ENCODE measurements around the gene CDC7.
"Not testable (repeated sequence)": the region's sequence is repeated elsewhere in the genome, so short reads cannot be mapped to it uniquely, and the experiment has no call there.

The CDC7 gene

GRCh38 chr1:91510754-91511153 lies 10.1 kb downstream of the CDC7 start:
- no peak for DNase-seq (ENCODE audit: low read depth in 2 of 2)

GRCh38 chr1:91511386-91511785 lies 10.7 kb downstream of the CDC7 start:
- no peak for DNase-seq (ENCODE audit: low read depth in 2 of 2)

- DNase-seq (ENCODE audit: low read depth in 2 of 2), result no peak
These were observed 12.5 kb downstream of the CDC7 start for GRCh38 chr1:91513160-91513559.

GRCh38 chr1:91513706-91514105 lies 13.1 kb downstream of the CDC7 start:
- DNase-seq (ENCODE audit: low read depth in 2 of 2), result no peak

- no peak for DNase-seq (ENCODE audit: low read depth in 2 of 2)
These were observed 15.3 kb downstream of the CDC7 start for GRCh38 chr1:91515994-91516393.

GRCh38 chr1:91516605-91517004 lies 16.0 kb downstream of the CDC7 start:
- not testable (repeated sequence) for DNase-seq (ENCODE audit: low read depth in 2 of 2)

GRCh38 chr1:91519167-91519566 lies 18.5 kb downstream of the CDC7 start:
- not testable (repeated sequence) for DNase-seq (ENCODE audit: low read depth in 2 of 2)

GRCh38 chr1:91520942-91521507 lies 20.4 kb downstream of the CDC7 start:
- no peak for DNase-seq (ENCODE audit: low read depth in 2 of 2)

GRCh38 chr1:91523482-91523881 lies 22.8 kb downstream of the CDC7 start:
- DNase-seq (ENCODE audit: low read depth in 2 of 2), result no peak

- no peak for DNase-seq (ENCODE audit: low read depth in 2 of 2)
These were observed 25.8 kb downstream of the CDC7 start for GRCh38 chr1:91526496-91526895.

GRCh38 chr1:91527266-91527765 lies 26.7 kb downstream of the CDC7 start:
- DNase-seq (ENCODE audit: low read depth in 2 of 2), result no peak

GRCh38 chr1:91527781-91528180 lies 27.1 kb downstream of the CDC7 start:
- DNase-seq (ENCODE audit: low read depth in 2 of 2), result no peak

- DNase-seq (ENCODE audit: low read depth in 2 of 2), result no peak
These were observed 29.2 kb downstream of the CDC7 start for GRCh38 chr1:91529856-91530255.

- no peak for DNase-seq (ENCODE audit: low read depth in 2 of 2)
These were observed 32.8 kb downstream of the CDC7 start for GRCh38 chr1:91533361-91534024.

- no peak for DNase-seq (ENCODE audit: low read depth in 2 of 2)
These were observed 34.8 kb downstream of the CDC7 start for GRCh38 chr1:91535441-91535840.

GRCh38 chr1:91537281-91537986 lies 36.8 kb downstream of the CDC7 start:
- no peak for DNase-seq (ENCODE audit: low read depth in 2 of 2)

- DNase-seq (ENCODE audit: low read depth in 2 of 2), result no peak
These were observed 37.3 kb downstream of the CDC7 start for GRCh38 chr1:91537987-91538304.

GRCh38 chr1:91540910-91541309 lies 40.3 kb downstream of the CDC7 start:
- no peak for DNase-seq (ENCODE audit: low read depth in 2 of 2)

- DNase-seq (ENCODE audit: low read depth in 2 of 2), result no peak
These were observed 41.4 kb downstream of the CDC7 start for GRCh38 chr1:91541918-91542533.

GRCh38 chr1:91545506-91546300 lies 45.1 kb downstream of the CDC7 start:
- DNase-seq (ENCODE audit: low read depth in 2 of 2), result no peak

- DNase-seq (ENCODE audit: low read depth in 2 of 2), result no peak
These were observed 45.6 kb downstream of the CDC7 start for GRCh38 chr1:91546301-91546581.

- no peak for DNase-seq (ENCODE audit: low read depth in 2 of 2)
These were observed 46.2 kb downstream of the CDC7 start for GRCh38 chr1:91546876-91547275.
